Activated T-cell treated with anti-CD3 and anti-CD28 coated beads for 24 hours (primary cell): ENCODE data around the gene CARHSP1.
"Not testable (repeated sequence)": the region's sequence is repeated elsewhere in the genome, so short reads cannot be mapped to it uniquely, and the experiment has no call there.

ENCODE experiments used
- DNase-seq: peaks from one replicate; pipeline ENCODE4 v3.0.0-alpha.2; 2020; ENCODE audit warnings: low read depth

CARHSP1 gene

DNA sequence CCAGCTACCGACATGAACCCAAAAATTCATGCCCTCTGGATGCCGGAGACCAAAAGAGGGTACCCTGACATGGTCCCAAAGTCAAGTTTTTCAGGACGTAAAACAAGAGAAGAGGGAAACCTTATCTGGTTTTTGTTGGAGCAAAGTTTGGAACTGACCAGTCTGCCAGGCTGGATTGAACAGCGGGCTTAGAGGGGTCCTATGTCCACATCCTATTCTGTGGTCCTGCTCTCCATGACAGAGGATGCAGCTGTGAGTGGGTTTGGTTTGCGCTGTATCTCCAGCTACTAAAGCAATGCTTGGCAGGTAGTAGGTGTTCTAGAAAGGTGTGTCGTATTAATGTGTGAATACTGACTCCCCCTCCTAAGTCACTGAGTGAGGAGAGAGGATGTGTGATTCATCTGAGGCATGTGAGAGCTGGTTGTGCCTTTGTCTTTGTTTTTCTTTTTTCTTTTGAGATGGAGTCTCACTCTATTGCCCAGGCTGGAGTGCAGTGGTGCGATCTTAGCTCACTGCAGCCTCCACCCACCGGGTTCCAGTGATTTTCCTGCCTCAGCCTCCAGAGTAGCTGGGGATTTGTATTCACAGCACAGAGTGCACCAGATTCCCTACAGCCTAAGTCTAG lies 40.2 kb downstream of the CARHSP1 start:
- DNase-seq: no peak

DNA sequence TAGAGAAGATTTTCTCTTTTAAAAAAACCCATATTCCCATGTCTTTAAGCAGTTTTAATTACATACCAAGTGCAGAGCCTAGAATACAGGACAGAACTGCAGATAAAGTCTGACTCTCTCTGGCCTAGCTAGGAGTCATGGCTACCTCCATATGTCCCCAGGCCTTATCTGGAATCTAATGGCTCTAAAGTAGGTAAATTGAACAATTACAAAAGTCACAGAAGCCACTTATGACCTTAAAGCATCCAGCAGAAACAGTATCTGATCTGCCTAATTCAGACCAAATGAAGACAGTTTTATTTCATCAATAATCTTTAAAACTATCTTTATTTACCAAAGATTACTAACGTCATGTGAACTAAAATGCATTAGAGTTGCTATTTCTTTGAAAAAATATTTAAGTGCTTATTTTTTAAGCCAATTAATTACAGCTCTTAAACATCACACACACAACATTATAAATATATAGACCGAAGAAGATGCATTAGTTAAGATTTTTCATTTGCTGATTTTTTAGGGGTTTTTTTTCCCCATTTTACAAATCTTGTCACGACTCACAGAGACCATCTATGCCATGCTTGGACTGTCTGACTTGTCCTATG lies 42.4 kb downstream of the CARHSP1 start:
- DNase-seq: no peak

DNA sequence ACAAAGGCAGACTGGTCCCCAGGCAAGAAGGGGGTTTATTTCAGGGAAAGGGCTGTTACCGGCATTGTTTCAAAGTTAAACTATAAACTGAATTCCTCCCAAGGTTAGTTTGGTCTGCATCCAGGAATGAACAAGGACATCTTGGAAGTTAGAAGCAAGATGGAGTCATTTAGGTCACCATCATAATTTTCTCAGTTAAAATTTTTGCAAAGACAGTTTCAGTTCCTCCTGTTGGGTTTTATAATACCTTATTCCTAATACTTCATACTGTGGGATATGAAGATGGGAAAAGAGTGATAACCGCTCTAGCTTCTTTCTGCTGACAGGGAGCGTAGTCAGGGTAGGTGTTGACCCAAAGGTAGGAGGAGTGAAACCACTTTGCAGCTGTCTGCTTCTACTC lies 46.4 kb downstream of the CARHSP1 start:
- DNase-seq: no peak

DNA sequence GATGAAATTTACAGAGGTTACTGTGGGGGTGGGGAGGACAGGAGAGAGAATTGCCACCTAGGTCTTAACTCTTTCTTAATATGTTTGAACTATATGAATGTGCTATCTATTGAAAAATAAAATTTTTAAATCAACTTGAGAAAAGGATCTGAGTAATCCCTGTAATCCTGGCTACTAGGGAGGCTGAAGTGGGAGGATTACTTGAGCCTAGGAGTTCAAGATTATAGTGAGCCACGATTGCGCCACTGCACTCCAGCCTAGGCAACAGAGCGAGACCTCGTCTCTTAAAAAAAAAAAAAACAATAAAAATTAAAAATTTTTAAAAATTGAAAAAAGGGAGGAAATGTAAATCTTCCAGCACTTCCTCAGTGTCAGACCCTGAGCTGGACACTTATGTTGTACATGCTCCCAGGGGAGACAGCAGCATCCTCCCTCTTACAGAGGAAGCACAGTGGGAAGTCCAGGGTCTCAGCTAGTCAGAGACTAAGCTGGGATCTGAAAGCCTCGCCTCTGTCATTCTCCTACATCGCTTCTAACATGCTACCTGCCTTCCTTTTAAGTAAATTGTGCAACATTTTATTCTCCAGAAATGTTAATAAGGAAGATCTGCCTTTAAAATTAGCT lies 49.3 kb downstream of the CARHSP1 start:
- no peak for DNase-seq

DNA sequence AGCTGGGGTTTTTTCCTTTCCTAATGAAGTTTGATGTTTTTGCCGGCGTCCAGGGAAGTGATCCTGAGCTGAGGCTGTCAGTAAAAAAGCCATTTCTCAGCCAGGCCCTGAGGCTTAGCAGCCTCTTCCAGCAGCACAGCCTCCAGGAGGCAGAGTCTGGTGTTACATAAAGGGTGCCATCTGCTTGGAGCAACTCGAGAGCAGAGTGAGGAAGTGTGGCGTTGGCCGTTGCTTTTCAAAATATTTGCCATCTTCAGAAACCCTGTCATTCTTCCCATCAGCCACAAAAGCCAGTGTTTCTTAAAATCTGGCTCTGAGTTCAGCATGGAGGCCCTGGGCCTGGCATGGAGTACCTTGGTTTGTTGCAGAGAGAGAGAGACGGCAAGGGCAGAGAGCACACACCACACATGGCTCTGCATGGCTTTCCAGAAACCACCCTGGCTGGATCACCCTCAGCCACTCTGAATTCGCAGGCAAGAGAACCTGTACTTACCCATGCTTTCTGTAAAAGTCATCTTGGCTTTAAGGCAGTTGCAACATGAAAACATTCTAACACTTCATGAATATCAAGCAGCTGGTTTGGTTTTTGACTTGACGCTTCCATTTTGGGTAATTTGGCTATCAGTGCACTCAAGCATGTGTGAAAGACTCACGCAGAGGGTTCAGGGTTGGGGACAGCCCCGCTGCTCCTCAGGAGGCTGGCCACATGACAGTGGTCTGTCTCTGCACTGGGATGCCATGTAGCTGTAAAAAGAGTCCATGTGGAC lies 50.1 kb downstream of the CARHSP1 start:
- no peak for DNase-seq

DNA sequence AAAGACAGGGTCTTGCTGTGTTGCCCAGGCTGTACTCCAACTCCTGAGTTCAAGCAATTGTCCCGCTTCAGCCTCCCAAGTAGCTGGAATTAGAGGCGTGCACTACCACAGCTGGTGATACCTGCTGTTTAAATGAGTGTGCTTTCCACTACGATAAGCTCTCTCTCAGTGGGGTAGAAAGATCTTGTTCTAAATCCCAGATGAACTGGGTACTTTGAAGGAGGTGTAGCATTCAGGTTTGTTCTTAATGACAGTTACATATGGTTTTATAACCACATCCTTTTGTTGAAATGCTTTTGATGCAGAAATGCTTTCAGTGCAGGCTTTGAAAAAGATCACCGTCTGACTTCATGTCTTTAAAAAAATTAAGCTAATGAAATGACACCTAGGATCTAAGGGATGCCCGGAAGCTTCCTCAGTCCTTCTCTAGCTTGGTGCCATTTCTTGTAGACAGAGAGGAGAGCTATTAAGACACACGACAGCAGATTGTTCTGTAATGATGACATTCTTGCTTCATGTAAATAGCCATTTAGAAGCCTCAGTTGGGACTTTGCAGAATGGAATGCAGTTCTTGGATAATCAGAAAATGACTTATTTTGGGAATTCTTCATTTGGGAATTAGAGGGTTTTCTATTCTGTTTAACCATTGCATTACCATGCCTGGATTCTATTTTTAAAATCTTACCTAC lies 51.7 kb downstream of the CARHSP1 start:
- DNase-seq: no peak

DNA sequence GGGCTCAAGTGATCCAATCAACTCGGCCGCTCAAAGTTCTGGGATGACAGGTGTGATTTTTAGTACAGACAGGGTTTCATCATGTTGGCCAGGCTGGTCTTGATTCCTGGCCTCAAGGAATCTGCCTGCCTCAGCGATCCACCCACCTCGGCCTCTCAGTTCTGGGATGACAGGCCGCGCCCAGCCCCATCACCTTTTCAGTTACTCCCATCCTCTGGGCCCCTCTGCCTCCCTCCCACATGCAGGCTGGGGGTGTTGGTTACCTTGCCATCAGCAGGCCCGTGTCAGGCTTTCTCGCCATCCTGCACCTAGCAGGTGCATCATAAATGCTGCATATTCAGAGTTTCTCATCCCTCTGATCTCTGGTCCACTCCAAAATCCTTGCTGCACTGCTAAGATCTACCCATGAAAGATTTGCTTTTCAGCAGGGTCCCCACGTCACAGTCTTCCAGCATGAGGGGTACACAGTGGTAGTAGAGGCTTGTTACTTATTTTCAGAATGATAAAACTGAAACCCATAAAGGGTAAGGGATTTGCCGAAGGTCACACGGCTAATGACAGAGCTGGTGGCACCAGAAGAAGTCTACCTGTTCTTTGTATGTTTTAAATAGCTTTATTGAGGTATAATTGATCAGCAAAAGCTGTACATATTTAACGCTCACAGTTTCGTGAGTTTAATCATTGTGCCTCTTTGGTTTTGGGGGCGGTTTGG lies 54.6 kb downstream of the CARHSP1 start:
- no peak for DNase-seq

DNA sequence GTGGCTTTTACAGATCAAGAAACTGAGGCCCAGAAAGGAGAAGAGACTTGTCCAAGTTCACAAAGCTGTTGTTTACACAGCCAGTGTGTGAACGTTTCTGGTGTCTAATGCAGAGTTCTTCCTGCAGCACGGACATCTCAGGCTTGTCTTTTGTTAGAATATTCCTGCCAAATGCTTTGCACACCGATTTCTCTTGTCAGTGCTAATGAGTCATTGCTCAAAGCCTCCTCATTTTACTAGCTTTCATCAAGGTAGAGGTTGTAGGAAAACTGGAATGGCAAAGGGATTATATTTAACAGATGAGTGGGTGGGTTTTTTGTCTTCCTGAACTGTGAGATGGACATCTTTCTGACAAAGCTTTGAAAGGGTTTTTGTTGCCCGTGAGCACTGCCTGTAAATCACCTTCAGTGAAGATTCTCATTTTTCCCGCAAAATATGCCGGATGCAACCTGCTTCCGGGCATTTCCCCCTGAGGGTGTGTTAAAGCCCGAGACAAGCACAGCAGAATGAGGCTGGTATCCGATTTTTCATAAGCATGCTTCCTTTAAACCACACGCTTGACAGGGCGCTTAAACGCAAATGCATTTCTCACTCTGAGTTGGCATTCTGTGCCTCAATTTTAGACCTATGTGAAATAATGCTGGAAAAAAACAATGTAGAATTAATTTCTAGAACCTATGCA lies 56.5 kb downstream of the CARHSP1 start:
- no peak for DNase-seq

DNA sequence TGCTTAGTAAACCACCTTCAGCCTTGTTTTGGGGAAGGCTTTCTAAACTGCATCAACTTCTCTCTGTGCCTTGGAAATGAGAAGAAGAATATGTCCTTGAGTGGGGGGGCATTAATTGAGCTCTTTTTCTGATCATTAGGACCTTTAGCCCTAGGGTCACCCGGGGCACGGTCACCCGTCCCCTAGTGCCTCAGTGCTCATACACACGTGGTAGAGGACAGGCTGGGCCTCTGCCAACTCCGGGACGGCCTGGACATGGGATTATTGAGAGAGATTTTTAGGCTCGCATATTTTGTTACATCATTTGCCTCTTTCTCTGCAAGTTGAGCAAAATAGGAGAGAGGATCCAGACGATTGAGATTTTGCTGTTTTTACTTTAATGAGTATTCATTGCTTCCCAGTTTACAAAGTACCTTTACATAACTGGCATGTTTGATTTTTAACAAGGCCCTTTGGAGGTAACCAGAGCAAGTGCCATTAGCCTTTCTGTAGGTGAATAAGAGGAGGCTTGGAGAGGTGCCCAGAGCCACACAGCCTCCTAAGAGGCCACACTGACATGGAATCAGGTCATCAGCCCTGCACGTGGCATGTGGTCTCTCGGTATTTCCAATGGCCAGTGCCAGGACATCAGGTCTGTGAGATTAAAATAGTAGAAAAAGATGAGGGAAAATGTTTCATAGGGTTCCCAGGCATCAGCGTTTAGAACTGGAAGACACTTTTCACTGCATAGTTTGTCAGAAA lies 60.0 kb downstream of the CARHSP1 start:
- DNase-seq: no peak

DNA sequence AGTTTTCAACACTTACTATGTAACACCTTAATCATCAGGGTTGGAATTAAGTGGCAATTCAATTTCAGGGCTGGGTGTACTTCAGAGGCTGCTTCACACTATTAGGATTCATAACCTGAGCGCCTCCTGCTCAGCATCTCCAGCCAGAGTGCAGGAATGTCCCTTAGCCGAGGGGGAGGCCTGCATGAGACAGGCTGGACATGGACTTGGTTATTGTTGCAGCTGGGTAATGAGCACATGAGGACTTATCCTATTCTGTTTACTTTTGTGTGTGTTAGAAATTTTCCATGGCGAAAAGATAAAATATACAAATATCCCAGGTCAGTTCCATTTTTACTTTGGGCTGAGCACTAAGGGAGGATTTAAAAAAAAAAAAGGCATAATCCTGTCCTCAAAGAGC lies 60.8 kb downstream of the CARHSP1 start:
- DNase-seq: no peak

DNA sequence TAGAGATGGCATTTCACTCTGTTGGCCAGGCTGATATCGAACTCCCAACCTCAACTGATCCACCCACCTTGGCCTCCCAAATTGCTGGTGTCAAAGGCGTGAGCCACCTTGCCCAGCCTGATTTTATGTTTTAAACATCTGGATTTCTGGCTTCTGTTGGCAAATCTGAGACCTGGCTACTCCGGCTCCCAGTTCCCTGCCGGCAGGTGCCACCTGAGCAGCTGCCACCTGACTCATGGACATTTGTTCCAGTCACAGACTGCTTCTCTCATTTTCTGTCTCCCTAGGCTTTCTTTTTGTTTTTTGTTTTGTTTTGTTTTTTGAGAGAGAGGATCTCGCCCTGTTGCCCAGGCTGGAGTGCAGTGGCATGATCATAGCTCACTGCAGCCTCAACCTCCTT lies 61.6 kb downstream of the CARHSP1 start:
- no peak for DNase-seq

DNA sequence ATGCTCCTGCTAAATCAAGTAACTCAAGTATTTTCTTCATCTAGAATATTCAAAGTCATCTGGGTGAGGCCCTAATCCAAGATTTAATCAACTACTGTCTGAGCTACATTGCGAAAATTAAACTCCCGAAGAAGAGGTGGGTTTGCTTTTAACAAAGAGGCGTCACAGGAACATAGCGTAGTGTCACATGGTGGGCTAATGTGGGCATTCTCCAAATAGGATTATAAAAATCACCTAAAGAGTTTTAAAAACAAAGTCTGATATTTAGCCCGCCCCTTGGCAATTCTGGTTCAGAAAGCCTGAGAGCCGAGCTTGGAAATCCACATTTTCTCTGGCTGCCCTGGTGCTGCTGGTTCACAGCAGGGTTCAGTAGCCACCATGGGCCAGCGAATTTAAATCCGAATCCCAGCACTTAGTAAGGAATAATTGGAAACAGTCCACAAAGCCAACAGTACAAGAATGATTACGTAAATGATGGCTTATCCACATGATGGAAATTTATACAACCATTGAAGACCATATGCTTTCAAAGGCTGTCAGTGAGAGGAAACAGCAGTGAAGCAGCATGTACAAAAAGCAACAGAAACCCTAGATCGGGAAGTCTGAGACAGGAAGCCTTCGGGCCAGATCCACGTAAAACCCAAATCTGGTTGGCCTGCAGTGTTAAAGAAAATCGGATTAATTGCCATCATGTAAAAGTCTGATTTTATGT lies 62.4 kb downstream of the CARHSP1 start:
- DNase-seq: no peak

DNA sequence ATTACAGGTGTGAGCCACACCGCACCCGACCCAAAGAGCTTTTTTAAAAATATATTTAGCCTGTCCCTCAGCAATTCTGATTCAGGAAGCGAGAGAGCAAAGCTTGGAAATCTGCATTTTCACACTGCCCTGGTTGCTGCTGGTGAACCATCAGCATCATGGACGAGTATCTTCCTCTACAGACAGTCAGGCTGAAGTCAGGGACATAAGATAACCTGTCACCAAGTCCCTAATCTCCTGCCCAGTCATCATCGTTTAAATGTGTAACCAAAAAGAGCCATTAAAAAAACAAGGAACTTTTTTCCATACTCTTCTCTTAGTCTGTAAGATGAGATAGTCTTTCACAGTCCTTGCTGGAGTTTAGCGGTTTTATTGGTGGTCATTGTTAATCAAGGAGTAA lies 64.5 kb downstream of the CARHSP1 start:
- no peak for DNase-seq

DNA sequence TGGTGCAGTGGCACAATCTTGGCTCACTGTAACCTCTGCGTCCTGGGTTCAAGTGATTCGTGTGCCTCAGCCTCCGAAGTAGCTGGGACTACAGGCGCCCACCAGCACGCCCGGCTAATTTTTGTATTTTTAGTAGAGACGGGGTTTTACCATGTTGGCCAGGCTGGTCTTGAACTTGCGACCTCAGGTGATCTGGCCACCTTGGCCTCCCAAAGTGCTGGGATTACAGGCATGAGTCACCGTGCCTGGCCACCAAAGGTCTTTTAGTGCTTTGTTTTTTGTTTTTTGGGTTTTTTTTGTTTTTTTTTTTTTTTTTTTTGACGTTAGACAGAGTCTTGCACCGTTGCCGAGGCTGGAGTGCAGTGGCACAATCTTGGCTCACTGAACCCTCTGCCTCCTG lies 65.1 kb downstream of the CARHSP1 start:
- not testable (repeated sequence) for DNase-seq
